ENCODE measurements around the gene RCAN1. TPM values are rescaled to one million over a fixed set of nuclear protein-coding genes. Genes with fewer than 3 reads are reported as not detected.

Gene RCAN1
- total RNA-seq, 1 donor from 2014 or later, result 17.6 TPM

GRCh38 chr21:34544032-34544496 lies 70.8 kb downstream of the RCAN1 start:
- Mint-ChIP-seq H3K9me3 (no peaks in the 10 kb centered on the region), H3K4me1 (peaks cover 17% of the 10 kb centered on the region), H3K4me3 (no peak overlapping the region), H3K27me3 (no peaks in the 10 kb centered on the region), H3K27ac (peak overlapping the region; percentile 30), H3K36me3 (ENCODE audit: low read depth) (no peaks in the 10 kb centered on the region)
- intact Hi-C loops (cut with micrococcal nuclease), result no loop called here
- peak; percentile 77 for DNase-seq

- H3K27me3 Mint-ChIP-seq, result no peaks in the 10 kb centered on the region
- DNase-seq, result no peak
- H3K27ac Mint-ChIP-seq, result no peak overlapping the region
- H3K9me3 Mint-ChIP-seq, result no peaks in the 10 kb centered on the region
- H3K36me3 Mint-ChIP-seq (ENCODE audit: low read depth), result no peaks in the 10 kb centered on the region
- no peak overlapping the region for H3K4me3 Mint-ChIP-seq
- intact Hi-C loops (cut with micrococcal nuclease), result no loop called here
- peaks cover 16% of the 10 kb centered on the region for H3K4me1 Mint-ChIP-seq
These were observed 71.9 kb downstream of the RCAN1 start for GRCh38 chr21:34543017-34543416.

- Mint-ChIP-seq H3K4me1 (peaks cover 5% of the 10 kb centered on the region), H3K9me3 (no peaks in the 10 kb centered on the region), H3K4me3 (no peak overlapping the region), H3K36me3 (ENCODE audit: low read depth) (no peaks in the 10 kb centered on the region), H3K27me3 (no peaks in the 10 kb centered on the region), H3K27ac (no peak overlapping the region)
- intact Hi-C loops (cut with micrococcal nuclease), result no loop called here
- DNase-seq, result no peak
These were observed 74.7 kb downstream of the RCAN1 start for GRCh38 chr21:34540206-34540605.

- Mint-ChIP-seq H3K4me1 (peaks cover 3% of the 10 kb centered on the region), H3K27ac (peak overlapping the region; percentile 16), H3K27me3 (no peaks in the 10 kb centered on the region), H3K4me3 (no peak overlapping the region), H3K9me3 (no peaks in the 10 kb centered on the region), H3K36me3 (ENCODE audit: low read depth) (no peaks in the 10 kb centered on the region)
- intact Hi-C loops (cut with micrococcal nuclease), result no loop called here
- no peak for DNase-seq
These were observed 77.1 kb downstream of the RCAN1 start for GRCh38 chr21:34537838-34538237.

- no peaks in the 10 kb centered on the region for H3K27me3 Mint-ChIP-seq
These were observed 78.1 kb downstream of the RCAN1 start for GRCh38 chr21:34536820-34537219.

GRCh38 chr21:34536311-34536710 lies 78.6 kb downstream of the RCAN1 start:
- H3K36me3 Mint-ChIP-seq (ENCODE audit: low read depth), result no peaks in the 10 kb centered on the region
- H3K4me3 Mint-ChIP-seq, result no peak overlapping the region
- peaks cover 3% of the 10 kb centered on the region for H3K4me1 Mint-ChIP-seq
- H3K27ac Mint-ChIP-seq, result no peak overlapping the region
- H3K9me3 Mint-ChIP-seq, result peaks cover 2% of the 10 kb centered on the region
- no peaks in the 10 kb centered on the region for H3K27me3 Mint-ChIP-seq
- intact Hi-C loops (cut with micrococcal nuclease), result no loop called here
- DNase-seq, result no peak

More at GRCh38 chr21:34536820-34537219, 78.1 kb downstream of the RCAN1 start:
- no peak overlapping the region for H3K27ac Mint-ChIP-seq
- intact Hi-C loops (cut with micrococcal nuclease), result no loop called here
- H3K36me3 Mint-ChIP-seq (ENCODE audit: low read depth), result no peaks in the 10 kb centered on the region
- peaks cover 3% of the 10 kb centered on the region for H3K4me1 Mint-ChIP-seq
- no peak overlapping the region for H3K4me3 Mint-ChIP-seq
- no peaks in the 10 kb centered on the region for H3K9me3 Mint-ChIP-seq
- DNase-seq, result no peak

- DNase-seq, result no peak
- Mint-ChIP-seq H3K9me3 (peaks cover 7% of the 10 kb centered on the region), H3K4me3 (no peak overlapping the region), H3K4me1 (peaks cover 3% of the 10 kb centered on the region), H3K27ac (no peak overlapping the region), H3K36me3 (ENCODE audit: low read depth) (no peaks in the 10 kb centered on the region), H3K27me3 (no peaks in the 10 kb centered on the region)
- intact Hi-C loops (cut with micrococcal nuclease), result no loop called here
These were observed 79.0 kb downstream of the RCAN1 start for GRCh38 chr21:34535886-34536285.

- no peak for DNase-seq
- Mint-ChIP-seq H3K4me1 (peaks cover 3% of the 10 kb centered on the region), H3K36me3 (ENCODE audit: low read depth) (no peaks in the 10 kb centered on the region), H3K27me3 (no peaks in the 10 kb centered on the region), H3K9me3 (peaks cover 8% of the 10 kb centered on the region), H3K27ac (peak overlapping the region; percentile 42), H3K4me3 (no peak overlapping the region)
- intact Hi-C loops (cut with micrococcal nuclease), result no loop called here
These were observed 80.4 kb downstream of the RCAN1 start for GRCh38 chr21:34534522-34534921.

GRCh38 chr21:34533938-34534337 lies 81.0 kb downstream of the RCAN1 start:
- no peaks in the 10 kb centered on the region for H3K36me3 Mint-ChIP-seq (ENCODE audit: low read depth)
- H3K27me3 Mint-ChIP-seq, result no peaks in the 10 kb centered on the region
- intact Hi-C loops (cut with micrococcal nuclease), result no loop called here
- H3K4me3 Mint-ChIP-seq, result no peak overlapping the region
- peaks cover 3% of the 10 kb centered on the region for H3K4me1 Mint-ChIP-seq
- DNase-seq, result no peak
- peak overlapping the region; percentile 42 for H3K27ac Mint-ChIP-seq
- H3K9me3 Mint-ChIP-seq, result peaks cover 8% of the 10 kb centered on the region

- peaks cover 8% of the 10 kb centered on the region for H3K9me3 Mint-ChIP-seq
- H3K27me3 Mint-ChIP-seq, result no peaks in the 10 kb centered on the region
- H3K36me3 Mint-ChIP-seq (ENCODE audit: low read depth), result no peaks in the 10 kb centered on the region
- H3K27ac Mint-ChIP-seq, result peak overlapping the region; percentile 48
- H3K4me1 Mint-ChIP-seq, result peaks cover 14% of the 10 kb centered on the region
- intact Hi-C loops (cut with micrococcal nuclease), result no loop called here
- DNase-seq, result no peak
- H3K4me3 Mint-ChIP-seq, result no peak overlapping the region
These were observed 83.5 kb downstream of the RCAN1 start for GRCh38 chr21:34531399-34531798.

- H3K27ac Mint-ChIP-seq, result no peak overlapping the region
- intact Hi-C loops (cut with micrococcal nuclease), result no loop called here
- no peak for DNase-seq
- peaks cover 18% of the 10 kb centered on the region for H3K4me1 Mint-ChIP-seq
- no peaks in the 10 kb centered on the region for H3K36me3 Mint-ChIP-seq (ENCODE audit: low read depth)
- peaks cover 8% of the 10 kb centered on the region for H3K9me3 Mint-ChIP-seq
- no peaks in the 10 kb centered on the region for H3K27me3 Mint-ChIP-seq
- H3K4me3 Mint-ChIP-seq, result no peak overlapping the region
These were observed 84.7 kb downstream of the RCAN1 start for GRCh38 chr21:34530261-34530660.

- intact Hi-C loops (cut with micrococcal nuclease), result loop anchor here (5.0 kb wide), 1 partner anchor 114 kb away; no protein-coding TSS in a partner anchor
- H3K27me3 Mint-ChIP-seq, result no peaks in the 10 kb centered on the region
- peaks cover 24% of the 10 kb centered on the region for H3K4me1 Mint-ChIP-seq
- H3K27ac Mint-ChIP-seq, result no peak overlapping the region
- peaks cover 8% of the 10 kb centered on the region for H3K9me3 Mint-ChIP-seq
- H3K4me3 Mint-ChIP-seq, result no peak overlapping the region
- H3K36me3 Mint-ChIP-seq (ENCODE audit: low read depth), result peaks cover 2% of the 10 kb centered on the region
- DNase-seq, result no peak
These were observed 86.8 kb downstream of the RCAN1 start for GRCh38 chr21:34528131-34528561.

- peak; percentile 63 for DNase-seq
These were observed 88.2 kb downstream of the RCAN1 start for GRCh38 chr21:34526618-34527290.

GRCh38 chr21:34526241-34526617 lies 88.7 kb downstream of the RCAN1 start:
- peak overlapping the region; percentile 94 for H3K27ac Mint-ChIP-seq

More at GRCh38 chr21:34526618-34527290, 88.2 kb downstream of the RCAN1 start:
- Mint-ChIP-seq H3K9me3 (peaks cover 8% of the 10 kb centered on the region), H3K36me3 (ENCODE audit: low read depth) (peaks cover 4% of the 10 kb centered on the region), H3K27ac (peak overlapping the region; percentile 94), H3K27me3 (no peaks in the 10 kb centered on the region), H3K4me3 (peak overlapping the region; percentile 69), H3K4me1 (peaks cover 30% of the 10 kb centered on the region)
- intact Hi-C loops (cut with micrococcal nuclease), result loop anchor here (1.0 to 5.0 kb wide), 3 partner anchors 9 to 116 kb away; no protein-coding TSS in a partner anchor

More at GRCh38 chr21:34526241-34526617, 88.7 kb downstream of the RCAN1 start:
- no peaks in the 10 kb centered on the region for H3K27me3 Mint-ChIP-seq
- peaks cover 30% of the 10 kb centered on the region for H3K4me1 Mint-ChIP-seq
- peak overlapping the region; percentile 69 for H3K4me3 Mint-ChIP-seq
- peaks cover 4% of the 10 kb centered on the region for H3K9me3 Mint-ChIP-seq
- peaks cover 4% of the 10 kb centered on the region for H3K36me3 Mint-ChIP-seq (ENCODE audit: low read depth)
- intact Hi-C loops (cut with micrococcal nuclease), result loop anchor here (1.0 to 5.0 kb wide), 3 partner anchors 9 to 116 kb away; no protein-coding TSS in a partner anchor
- DNase-seq, result no peak

Measured in activated CD4-positive, alpha-beta T cell treated with anti-CD3 and anti-CD28 coated beads, Interleukin-2, amount 10 ng/mL, durations not matched to agents 24 days and 14 days (primary cell).